GM18526 (cell line): ENCODE data around the gene TSHZ2.

Experiments
- POLR2A ChIP-seq: IDR thresholded peaks from 3 replicates; pipeline ENCODE4 v1.6.1; 2011; ENCODE audit not compliant: insufficient read length; ENCODE audit errors: extremely low read depth

TSHZ2 gene

DNA sequence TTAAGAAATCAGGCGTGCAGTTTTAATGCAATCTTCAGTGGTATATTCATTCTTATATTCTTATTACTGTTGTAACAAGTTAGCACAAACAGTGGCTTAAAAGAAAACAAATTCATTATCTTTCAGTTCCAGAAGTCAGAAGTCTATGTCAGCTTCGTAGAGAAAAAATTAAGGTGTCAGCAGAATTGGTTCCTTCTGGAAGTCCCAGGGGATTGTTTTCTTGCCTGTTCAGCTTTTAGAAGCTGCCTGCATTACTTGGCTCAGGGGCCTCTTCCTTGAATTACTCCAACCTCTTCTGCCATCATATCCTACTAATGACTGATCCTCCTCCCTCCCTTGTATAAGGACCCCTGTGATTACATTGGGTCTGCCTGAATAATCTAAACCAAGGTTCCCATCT, 377.6 kb downstream of the TSHZ2 start:
- no peak for TF ChIP-seq POLR2A

DNA sequence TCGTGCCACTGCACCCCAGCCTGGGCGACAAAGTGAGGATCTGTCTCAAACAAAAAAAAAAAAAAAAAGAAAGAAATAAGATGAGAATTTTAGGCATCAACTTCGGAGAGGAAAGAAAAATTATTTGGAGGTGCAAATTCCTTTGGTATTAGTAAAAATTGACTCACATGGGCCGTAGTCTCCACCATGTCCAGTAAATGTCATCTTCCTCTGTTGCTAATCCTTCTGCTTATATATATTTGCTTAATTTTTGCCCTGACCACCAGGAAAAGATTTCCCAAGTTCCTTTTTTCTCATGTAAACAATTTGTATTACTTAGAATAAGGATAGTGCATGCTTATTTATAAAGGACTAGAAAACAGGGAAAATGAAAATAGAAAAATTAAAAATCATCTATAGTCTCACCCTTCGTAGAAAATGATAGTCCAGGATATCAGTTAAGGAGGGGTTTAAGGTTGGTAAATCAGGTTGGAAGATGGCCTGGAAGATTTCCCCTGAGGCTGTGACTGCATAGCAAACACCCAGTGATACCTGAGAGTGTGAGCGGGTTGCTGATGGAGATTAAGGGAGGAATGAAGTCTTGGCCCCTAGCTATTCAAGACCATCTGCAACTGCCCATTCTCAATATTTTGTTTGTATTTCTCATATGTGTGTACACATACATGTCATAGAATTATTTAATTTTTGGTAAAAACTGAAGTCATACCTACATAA, 380.7 kb downstream of the TSHZ2 start:
- TF ChIP-seq POLR2A, result no peak

DNA sequence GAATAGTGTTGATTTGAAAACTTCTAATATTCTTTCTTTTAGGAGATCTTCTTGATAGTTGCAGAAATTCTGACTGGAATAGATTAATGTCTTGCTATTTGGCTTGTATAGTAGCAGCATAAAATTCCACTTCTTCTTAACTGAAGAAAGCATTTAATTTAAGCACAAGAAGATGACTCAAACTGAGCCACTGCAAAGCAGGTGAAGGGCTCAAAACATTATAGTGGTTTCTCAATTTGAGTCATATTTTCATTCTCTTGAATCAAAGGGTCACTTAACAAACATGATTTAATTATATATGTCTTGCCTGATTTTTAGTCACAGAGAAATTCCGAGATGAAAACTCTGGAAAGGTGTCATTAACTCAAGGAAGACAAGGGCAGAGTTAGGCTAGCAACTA, 382.2 kb downstream of the TSHZ2 start:
- no peak for TF ChIP-seq POLR2A

DNA sequence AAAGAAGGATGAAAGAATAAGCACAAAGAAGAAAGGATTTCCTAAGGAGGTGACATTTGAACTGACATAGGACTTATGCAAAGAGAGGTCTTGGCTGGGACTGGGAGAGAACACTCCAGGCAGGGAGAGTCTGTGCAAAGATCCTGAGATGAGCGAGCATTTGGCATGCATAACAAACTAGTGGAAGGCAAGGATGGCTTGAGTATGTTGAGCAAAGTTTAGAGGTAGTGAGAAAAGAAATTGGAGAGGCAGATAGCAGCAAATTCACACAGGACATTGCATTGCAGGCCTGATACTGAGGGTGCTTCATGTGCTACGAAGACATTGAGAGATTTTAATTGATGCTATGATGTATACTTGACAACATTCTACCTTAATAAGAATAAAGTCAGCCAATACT, 383.6 kb downstream of the TSHZ2 start:
- no peak for TF ChIP-seq POLR2A

DNA sequence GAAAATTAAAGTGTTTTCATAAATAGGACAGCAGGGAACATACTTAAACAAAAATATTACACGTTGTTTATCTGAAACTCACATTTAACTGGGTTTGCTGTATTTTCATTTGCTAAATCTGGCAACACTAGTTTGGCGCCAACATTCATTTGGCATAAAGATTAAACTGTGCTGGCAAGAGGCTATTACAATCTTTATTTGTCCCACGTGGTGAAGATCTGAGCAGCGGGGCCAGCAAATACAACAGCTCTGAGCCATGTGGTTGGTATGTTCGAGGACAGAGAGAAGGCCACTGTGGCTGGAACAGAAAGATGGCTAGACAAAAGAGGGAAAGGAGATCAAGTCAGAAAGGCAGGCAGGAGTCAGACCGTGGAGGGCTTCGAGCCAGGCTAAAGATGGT, 387.3 kb downstream of the TSHZ2 start:
- TF ChIP-seq POLR2A, result no peak

DNA sequence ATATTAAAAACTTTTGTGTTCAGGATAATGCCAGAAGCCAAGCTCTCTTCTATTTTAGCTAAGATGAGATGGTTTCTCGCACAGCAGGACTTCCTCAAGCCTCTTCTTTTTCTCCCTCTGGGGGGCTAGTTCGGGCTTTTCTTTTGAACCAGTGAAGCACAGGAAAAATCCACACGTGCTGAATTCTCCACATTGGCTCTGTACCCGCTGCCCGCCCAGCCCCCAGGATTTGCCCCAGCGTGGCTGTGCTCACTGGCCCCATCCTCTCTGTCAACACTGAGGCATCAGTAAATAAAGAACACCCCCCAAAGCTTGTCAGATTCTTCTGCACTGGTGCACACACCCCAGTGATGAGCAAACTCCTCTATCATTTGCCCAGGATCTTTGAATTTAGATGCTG, 388.7 kb downstream of the TSHZ2 start:
- TF ChIP-seq POLR2A, result no peak

DNA sequence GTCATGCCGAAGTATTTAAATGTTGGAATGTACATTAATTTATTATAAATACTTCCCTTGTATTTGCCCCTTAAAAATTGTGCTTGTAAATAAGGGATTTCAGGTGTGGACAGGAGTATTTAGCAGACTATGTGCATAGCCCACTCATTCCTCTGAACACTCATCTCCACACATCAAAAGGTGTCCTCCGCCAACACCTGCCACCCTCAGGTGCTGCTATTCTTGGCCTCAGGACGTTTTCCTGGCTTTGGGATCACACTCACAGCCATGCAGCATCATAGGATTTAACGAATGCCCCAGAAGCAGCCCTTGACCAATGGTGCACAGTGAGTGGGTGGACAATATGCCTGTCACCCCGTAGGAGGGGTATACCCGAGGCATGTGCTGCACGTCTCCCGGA, 390.6 kb downstream of the TSHZ2 start:
- no peak for TF ChIP-seq POLR2A

DNA sequence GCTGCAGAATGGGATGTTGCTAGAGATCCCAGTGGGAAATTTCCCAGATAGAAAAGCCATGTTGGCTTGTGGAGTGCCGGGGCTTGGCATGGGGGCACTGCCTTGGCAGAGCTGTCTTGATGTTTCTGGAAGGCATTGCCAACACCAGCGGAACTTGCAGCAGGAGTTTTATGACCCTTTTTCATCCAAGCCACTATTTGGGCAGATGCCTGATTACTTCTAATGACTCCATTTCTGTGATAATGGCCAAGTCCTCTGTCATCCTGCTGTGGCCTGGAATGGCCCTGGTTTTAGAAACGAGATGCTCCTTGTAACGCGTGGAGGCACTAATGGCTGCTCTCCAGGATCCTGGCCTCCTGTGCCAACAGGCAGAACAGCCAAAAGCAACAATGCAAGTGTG, 392.5 kb downstream of the TSHZ2 start:
- no peak for TF ChIP-seq POLR2A

DNA sequence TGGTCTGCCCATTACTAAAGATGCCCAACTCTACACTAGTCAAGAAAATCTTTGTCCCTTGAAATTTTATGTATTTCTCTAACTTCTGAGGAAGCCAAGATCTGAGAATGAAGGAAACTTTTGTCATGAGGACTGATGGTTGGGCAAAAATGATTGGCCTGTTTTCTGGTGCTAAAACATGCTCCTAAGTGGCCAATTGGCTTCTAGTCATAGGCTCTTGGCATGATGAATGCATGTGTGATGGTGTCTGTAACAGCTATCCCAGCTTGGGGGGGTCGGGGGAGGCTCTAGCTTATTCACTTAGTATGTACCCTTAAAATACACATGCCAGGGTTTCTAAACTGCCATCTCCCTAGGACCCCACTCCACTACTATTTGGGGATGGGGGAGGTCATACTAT, 392.9 kb downstream of the TSHZ2 start:
- TF ChIP-seq POLR2A, result no peak

DNA sequence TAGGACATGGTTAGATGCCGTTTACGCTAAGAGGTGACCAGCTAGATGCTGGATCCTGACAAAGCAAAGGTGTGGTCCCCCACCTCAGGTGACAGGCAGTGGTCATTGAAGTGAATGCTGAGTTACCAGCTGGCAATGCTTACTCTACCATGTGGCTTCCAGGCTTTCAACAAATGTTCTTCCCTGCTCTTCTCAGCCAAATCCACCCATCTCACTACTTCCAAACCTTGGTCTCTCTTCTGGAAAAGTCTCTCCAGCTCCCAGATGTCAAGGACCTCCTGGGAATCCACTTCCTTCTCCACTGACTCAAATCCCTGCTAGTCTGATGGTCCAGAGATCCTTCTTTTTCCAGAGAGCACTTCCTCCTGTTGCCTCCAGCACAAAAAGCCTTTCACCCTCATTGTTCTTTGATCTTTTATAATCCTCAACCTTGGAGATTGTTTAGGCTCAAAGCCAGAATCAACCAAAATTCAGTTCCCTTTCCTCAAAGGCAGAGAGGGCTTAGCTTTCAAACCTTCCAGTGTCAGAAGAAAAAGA, 393.4 kb downstream of the TSHZ2 start:
- TF ChIP-seq POLR2A, result no peak

DNA sequence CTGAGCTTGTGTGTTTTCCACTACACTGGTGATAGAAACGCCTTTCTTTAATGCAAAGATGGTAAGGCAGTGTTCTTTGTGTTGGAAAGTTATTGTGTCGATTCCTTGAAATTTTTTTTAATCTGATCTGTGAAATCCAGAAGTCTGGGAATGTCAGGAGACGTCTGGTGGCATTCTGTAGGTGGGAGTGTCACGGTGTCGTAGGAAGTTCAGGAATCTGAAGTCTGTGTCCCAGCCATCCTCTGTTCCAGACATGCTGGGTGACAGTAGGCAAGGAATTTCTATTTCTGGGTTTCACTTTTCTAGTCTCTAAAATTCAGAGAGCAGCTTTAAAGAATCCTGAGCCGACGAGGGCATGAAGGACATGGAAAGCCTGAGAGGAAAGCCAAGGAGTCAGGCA, 397.7 kb downstream of the TSHZ2 start:
- TF ChIP-seq POLR2A, result no peak

DNA sequence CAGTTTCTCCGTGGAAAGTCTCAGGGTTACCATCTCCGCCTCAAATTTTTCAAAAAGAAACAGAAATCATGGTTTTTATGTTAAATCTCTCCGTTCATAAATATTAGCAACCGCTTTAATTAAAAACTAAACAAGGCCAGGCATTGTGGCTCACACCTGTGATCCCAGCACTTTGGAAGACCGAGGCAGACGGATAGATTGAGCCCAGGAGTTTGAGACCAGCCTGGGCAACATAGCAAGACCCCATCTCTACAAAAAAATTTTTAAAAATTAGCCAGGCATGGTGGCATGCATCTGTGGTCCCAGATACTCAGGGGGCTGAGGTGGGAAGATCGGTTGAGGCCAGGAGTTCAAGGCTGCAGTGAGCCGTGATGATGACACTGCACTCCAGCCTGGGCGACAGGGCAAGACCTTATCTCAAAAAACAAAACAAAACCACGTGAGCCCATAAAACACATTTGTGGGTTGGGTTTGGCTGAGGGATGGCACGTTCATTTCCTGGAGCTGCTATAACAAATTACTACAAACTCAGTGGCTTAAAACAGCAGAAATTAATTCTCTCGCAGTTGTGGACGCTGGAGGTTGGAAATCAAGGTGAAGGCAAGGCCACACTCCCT, 398.3 kb downstream of the TSHZ2 start:
- no peak for TF ChIP-seq POLR2A

DNA sequence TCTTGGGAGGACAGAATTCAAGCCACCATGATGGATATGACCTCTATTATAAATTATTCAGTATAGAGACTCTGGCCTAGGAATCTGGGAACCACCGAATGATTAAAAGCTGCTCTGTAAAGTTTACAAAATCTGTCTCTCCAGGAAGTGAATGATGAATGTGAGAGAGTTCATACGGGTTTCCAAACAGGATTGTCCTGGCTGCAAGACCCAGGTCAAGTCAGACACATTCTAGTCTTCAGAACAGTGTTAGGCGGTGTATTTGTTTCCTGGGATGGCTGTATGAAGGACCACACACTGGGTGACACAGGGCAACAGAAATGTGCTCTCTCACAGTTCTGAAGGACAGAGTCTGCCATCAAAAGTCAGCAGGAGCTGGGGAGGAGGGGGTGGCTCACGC, 399.1 kb downstream of the TSHZ2 start:
- TF ChIP-seq POLR2A, result no peak

DNA sequence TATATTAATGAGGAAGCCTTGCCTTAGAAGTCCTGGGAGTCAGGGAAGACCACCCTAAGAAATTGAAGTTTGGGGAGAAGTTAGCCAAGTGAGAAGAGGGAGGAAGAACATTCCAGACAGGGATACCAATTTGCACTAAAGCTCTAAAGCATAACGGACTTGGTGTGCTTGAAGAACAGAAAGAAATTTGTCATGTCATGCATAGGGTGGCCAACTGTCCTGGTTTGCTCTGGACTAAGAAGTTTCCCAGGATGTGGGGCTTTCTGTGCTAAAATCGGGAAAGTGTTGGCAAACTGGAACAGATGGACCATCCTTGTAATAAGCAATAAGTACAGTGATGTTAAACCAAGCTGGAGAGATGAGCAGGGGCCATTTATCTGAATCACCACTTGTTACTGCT, 403.9 kb downstream of the TSHZ2 start:
- TF ChIP-seq POLR2A, result no peak

DNA sequence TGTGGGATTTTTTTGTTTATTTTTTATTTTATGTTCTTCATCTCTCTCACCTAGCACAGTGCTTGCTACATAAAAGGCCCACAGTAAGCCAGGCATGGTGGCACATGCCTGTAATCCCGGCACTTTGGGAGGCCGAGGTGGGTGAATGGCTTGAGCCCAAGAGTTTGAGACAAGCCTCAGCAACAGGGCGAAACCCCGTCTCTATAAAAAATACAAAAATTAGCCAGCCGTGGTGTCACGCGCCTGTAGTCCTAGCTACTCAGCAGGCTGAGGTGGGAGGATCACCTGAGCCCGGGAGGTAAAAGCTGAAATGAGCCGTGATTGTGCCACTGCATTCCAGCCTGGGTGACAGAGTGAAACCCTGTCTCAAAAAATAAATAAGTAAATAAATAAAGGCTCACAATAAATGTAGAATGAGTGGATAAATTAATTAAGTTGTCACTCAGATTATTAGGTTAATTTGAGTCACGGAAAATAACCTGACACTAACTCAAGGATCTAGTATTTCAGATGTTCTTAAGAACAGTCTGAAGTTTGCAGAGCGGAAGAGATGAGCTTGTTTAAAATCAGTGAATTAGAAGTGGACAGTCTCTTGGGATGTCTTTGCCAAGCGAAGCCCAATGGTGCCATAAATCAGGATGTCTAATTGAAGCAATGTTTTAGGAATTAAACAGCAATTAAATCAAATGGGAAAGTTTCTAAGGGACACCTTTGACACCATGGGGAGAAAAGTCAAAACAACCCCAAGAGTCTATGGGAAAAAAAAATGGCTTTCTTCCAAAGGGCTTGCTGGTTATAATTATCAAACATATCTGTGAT, 407.1 kb downstream of the TSHZ2 start:
- TF ChIP-seq POLR2A, result no peak

DNA sequence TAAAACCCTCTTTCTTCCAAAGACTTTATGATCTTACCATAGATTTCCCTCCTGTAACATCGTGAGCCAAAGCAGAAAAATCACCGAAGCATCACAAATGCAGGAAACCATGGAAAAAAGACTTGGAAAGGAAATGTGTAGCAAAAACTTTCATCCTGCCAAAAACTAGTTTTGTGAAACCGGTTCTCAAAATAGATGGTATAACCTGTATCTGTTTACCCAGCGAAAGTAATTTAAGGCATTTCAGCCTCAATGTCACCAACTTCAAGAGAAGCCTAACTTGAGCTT, 407.6 kb downstream of the TSHZ2 start:
- TF ChIP-seq POLR2A, result no peak
